Measurements from ENCODE around the gene ALMS1.
A peak's percentile ranks its signal among the peaks of the same experiment; 100 is the strongest.
"Not testable (repeated sequence)": the region's sequence is repeated elsewhere in the genome, so short reads cannot be mapped to it uniquely, and the experiment has no call there.

The ALMS1 gene

DNA sequence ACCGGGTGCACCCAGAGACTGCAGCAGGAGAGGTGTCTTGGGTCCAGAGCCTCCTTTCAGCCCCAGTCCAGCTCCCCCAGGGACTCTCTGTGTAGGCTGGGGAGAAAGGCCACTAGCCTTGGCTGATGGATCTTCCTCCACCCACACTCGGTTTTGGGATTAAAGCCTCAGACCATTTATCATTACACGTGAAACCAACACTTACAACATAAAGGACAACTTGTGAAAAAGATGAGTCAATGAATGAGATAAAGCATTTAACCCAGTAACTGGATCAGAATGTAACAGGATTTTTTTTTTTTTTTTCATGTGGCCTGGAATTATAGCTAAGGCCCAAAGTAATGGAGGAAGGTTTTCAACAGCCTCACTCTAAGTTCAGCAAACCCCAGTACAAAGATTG, 224.5 kb downstream of the ALMS1 start:
- peak in 1 of 2 donors; percentile 7 for DNase-seq (ENCODE audit: low read depth in 2 of 2)
- TF ChIP-seq, protein P1, sequence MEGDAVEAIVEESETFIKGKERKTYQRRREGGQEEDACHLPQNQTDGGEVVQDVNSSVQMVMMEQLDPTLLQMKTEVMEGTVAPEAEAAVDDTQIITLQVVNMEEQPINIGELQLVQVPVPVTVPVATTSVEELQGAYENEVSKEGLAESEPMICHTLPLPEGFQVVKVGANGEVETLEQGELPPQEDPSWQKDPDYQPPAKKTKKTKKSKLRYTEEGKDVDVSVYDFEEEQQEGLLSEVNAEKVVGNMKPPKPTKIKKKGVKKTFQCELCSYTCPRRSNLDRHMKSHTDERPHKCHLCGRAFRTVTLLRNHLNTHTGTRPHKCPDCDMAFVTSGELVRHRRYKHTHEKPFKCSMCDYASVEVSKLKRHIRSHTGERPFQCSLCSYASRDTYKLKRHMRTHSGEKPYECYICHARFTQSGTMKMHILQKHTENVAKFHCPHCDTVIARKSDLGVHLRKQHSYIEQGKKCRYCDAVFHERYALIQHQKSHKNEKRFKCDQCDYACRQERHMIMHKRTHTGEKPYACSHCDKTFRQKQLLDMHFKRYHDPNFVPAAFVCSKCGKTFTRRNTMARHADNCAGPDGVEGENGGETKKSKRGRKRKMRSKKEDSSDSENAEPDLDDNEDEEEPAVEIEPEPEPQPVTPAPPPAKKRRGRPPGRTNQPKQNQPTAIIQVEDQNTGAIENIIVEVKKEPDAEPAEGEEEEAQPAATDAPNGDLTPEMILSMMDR (IDR thresholded peaks at IDR 0.05; ENCODE audit: low read depth, low read length) = no peak
- H3K4me3 ChIP-seq (replicated peaks in 1 of 2; ENCODE audit: low read depth in 2 of 2, low read length in 2 of 2) = no peak overlapping the region

DNA sequence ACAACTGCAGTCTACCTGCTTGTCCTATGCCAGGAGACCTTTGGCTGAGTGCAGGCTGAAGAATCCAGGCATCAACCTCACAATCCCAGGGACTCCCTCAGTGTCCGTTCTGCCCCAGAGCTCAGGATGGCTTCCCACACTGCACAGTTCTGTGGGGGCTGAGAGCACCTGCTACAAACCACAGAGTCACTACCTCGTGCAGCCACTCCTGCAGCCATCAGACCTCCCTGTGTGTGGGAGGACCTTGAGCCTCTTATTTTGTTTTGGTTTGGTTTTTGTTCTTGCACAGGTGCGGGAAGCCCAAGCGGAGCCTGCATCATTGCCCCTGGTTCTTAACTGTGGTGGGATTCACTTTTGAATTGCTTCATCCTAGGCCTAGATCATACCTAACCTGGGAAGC, 225.6 kb downstream of the ALMS1 start:
- TF ChIP-seq, protein P1 (IDR thresholded peaks at IDR 0.05; ENCODE audit: low read depth, low read length) = no peak
- no peak for DNase-seq (ENCODE audit: low read depth in 2 of 2)
- no peak overlapping the region for H3K4me3 ChIP-seq (replicated peaks in 1 of 2; ENCODE audit: low read depth in 2 of 2, low read length in 2 of 2)

DNA sequence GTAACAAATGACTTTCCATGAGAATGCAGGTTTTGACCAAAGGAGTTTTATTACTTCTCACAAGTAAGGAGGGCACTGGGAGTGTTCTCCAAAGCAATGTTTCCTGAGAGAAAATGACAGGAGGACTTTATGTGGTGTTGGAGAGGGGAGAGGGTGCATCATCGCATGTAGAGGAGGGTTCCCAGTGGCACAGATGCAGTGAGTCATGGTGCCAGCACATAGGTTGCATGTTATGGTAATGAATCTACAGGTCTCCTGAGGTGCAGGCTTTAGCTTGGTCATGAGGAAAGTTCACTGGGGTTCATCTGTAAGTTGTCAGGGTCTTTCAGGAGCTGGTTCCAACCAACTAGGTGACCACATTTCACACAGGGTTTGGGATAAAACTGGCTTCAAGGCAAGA, 226.2 kb downstream of the ALMS1 start:
- DNase-seq (ENCODE audit: low read depth in 2 of 2) = peak in 1 of 2 donors; percentile 41
- H3K4me3 ChIP-seq (replicated peaks in 1 of 2; ENCODE audit: low read depth in 2 of 2, low read length in 2 of 2) = no peak overlapping the region
- TF ChIP-seq, protein P1 (IDR thresholded peaks at IDR 0.05; ENCODE audit: low read depth, low read length) = no peak

DNA sequence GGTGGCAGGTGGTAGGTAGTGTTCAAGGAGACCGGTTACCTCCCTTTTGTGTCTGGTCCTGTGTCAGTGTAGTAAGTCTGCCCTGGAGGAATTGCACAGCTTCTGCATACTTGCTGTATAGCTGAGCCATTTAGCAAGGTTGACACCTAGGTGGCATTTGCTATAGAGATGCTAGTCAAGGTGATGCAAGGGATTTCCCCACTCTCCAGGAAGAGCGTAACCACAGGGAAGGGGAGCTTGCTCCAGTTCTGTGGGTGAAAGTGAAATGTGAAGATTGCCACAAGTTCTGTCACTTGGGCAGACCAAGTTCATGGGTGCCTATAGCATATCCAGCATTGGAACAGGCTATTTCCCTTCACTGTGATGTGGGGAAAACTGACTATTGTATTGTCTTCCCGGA, 228.5 kb downstream of the ALMS1 start:
- TF ChIP-seq, protein P1 (IDR thresholded peaks at IDR 0.05; ENCODE audit: low read depth, low read length) = no peak
- no peak overlapping the region for H3K4me3 ChIP-seq (replicated peaks in 1 of 2; ENCODE audit: low read depth in 2 of 2, low read length in 2 of 2)
- no peak for DNase-seq (ENCODE audit: low read depth in 2 of 2)

DNA sequence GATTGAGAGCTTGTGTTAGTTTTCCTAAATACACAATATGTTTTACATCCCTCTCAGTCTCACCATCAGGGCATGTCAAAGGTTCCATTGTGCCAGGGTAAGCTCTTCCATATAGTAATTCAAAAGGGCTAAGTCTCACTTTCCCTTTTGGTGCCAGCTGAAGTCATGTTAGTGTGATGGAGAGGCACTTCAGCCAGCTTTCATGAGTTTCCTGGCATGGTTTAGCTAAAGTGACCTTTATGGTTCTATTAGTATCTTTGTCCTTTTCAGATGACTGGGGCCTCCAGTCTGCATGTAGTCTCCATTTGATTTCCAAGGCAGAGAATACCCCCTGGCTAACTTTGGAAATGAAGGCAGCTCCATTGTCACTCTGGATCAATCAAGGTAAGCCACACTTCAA, 229.4 kb downstream of the ALMS1 start:
- TF ChIP-seq, protein P1 (IDR thresholded peaks at IDR 0.05; ENCODE audit: low read depth, low read length) = no peak
- no peak overlapping the region for H3K4me3 ChIP-seq (replicated peaks in 1 of 2; ENCODE audit: low read depth in 2 of 2, low read length in 2 of 2)
- DNase-seq (ENCODE audit: low read depth in 2 of 2) = no peak

DNA sequence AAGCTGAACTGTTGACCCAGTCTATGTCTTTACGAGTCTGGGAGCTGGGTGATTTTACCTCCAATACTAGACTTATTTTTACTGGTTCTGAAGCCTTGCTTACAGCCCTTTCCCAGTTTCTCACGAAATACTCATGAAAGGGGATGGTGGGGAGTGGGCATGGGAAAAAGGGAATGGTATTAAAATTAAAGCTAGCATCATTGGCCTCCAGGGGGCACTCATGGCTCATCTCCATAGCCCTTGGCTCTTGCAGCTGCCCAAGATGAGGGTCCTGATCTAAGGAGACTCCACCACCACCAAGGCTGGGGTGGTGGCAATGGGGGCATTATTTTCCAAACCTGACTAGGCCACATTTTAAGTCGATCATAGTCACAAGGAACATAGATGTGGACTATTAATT, 234.3 kb downstream of the ALMS1 start:
- DNase-seq (ENCODE audit: low read depth in 2 of 2); H3K4me3 ChIP-seq (replicated peaks in 1 of 2; ENCODE audit: low read depth in 2 of 2, low read length in 2 of 2): not testable (repeated sequence)

DNA sequence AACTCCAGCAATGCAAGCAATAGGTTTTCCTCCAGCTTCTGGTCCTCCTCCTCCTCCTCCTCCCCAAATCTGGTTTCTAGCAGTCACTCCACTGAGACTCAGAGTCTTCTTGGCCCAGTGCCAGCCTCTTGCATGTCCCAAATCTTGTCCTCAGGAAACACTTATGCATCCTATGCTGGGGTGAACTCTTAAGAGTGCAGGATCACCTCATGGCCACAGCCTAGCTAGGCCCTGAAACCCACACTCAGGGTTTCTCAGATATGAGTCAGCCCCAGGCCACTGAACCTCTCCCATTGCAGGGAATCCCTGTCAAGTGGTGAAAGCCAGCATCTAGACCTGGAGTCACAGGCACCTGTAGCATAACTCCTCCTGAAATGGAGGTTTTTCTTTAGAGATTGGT, 238.4 kb downstream of the ALMS1 start:
- H3K4me3 ChIP-seq (replicated peaks in 1 of 2; ENCODE audit: low read depth in 2 of 2, low read length in 2 of 2) = not testable (repeated sequence)
- peak in 1 of 2 donors; percentile 3 for DNase-seq (ENCODE audit: low read depth in 2 of 2)

DNA sequence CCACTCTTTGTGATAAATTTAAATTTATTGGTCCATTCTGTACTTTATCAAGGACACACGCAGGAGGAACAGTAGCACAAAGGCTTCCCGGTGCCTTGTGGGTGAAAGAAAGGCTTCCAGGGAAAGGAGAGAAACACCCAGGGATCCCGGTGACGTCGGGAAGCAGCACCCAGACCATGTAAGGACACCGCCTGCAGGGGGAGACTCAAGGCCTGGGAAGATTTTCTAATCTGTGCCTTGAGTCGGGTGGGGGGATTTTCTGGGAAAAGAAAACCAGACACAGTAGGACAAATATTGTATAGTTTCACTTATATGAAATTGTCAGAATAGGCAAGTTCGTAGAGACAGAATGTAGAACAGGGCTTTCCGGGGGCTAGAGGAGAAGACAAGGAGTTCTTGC, 239.0 kb downstream of the ALMS1 start:
- not testable (repeated sequence) for H3K4me3 ChIP-seq (replicated peaks in 1 of 2; ENCODE audit: low read depth in 2 of 2, low read length in 2 of 2); DNase-seq (ENCODE audit: low read depth in 2 of 2)

DNA sequence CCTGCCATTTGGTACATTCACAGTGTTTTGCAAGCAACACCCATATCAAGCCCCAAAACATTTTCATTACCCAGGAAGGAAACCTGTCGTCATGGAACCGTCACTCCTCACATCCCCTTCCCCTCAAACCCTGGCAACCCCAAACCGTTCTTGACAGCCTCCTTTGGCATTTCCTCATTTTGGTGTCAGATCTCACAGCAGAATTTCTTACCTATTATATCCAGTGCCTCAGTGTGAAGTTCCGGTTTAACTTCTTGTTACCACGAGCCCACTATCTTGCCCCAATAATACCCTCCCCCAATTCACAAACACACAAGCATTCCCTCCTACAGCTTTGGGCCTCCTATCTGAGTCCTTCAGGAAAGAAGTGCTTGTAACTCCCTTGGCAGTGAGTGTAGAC, 240.6 kb downstream of the ALMS1 start:
- not testable (repeated sequence) for DNase-seq (ENCODE audit: low read depth in 2 of 2); H3K4me3 ChIP-seq (replicated peaks in 1 of 2; ENCODE audit: low read depth in 2 of 2, low read length in 2 of 2)

DNA sequence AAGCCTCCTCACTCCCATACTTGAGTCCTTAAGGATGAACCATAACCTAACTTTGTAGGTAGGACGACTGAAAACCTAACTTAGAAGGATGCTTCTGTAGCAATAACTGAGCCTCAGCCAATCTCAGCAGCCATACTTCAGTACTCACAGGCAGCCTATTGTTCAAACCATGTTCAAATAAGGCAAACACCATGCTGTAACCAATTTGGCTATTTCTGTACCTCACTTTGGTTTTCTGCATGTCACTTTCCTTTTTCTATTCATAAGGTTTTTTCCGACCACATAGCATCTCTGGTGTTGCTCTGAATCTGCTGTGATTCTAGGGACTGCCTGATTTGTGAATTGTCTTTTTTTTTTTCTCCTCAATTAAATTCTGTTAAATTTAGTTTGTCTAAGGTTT, 242.9 kb downstream of the ALMS1 start:
- H3K4me3 ChIP-seq (replicated peaks in 1 of 2; ENCODE audit: low read depth in 2 of 2, low read length in 2 of 2); DNase-seq (ENCODE audit: low read depth in 2 of 2): not testable (repeated sequence)

Measured in cardiac fibroblast (primary cell).